ENCODE data around the gene GNA12. TPM values are rescaled to one million over a fixed set of nuclear protein-coding genes. Genes with fewer than 3 reads are reported as not detected.

Gene GNA12
- total and polyA plus RNA-seq, 11 donors, result 10.7 to 56.5 (median 34.9) TPM

DNA sequence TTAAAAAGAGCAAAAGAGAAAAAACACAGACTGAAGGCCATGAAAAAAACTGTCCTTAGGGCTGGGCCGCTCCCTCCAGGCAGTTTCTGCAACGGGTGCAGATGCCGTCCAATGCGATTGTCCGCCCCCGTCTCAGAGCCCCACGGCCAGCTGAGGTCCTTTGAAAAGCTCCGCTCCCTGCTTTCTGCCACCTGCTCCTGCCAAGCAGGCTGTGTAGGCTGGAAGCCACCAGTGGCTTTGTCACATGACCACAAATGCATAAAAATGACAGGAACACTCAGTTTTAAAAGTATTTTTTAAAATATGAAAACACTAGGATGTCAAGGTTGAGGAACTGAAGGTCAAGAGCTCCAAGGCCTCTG lies 84.4 kb downstream of the GNA12 start:
- Histone ChIP-seq H3K4me1 (peaks cover 16 to 79% (median 63%) of the 10 kb centered on the region in 12 donors), H3K27me3 (no peaks in the 10 kb centered on the region), H3K9me3 (peaks cover 0 to 6% (median 0%) of the 10 kb centered on the region in 12 donors), H3K36me3 (peaks cover 0 to 5% (median 0%) of the 10 kb centered on the region in 9 donors), H3K27ac (peak overlapping the region; percentile 40 to 98 (median 88)), H3K4me3 (peak overlapping the region in 1 of 12 donors; percentile 19)
- 28 to 42% (median 36%) methylated on average over 8 of the region's 8 CpGs for WGBS, 4 donors
- DNase-seq (no peak), ATAC-seq (no peak)
- intact Hi-C loops (cut with DNase I), result loop anchor here in 7 of 10 donors (2.0 to 10.0 kb wide), 6 partner anchors 38 to 103 kb away; partner anchors contain the start of gene GNA12 (in 4 of the 7)
- TF ChIP-seq POLR2A (IDR thresholded peaks at IDR 0.05), result no peak
- TF ChIP-seq, protein P1, sequence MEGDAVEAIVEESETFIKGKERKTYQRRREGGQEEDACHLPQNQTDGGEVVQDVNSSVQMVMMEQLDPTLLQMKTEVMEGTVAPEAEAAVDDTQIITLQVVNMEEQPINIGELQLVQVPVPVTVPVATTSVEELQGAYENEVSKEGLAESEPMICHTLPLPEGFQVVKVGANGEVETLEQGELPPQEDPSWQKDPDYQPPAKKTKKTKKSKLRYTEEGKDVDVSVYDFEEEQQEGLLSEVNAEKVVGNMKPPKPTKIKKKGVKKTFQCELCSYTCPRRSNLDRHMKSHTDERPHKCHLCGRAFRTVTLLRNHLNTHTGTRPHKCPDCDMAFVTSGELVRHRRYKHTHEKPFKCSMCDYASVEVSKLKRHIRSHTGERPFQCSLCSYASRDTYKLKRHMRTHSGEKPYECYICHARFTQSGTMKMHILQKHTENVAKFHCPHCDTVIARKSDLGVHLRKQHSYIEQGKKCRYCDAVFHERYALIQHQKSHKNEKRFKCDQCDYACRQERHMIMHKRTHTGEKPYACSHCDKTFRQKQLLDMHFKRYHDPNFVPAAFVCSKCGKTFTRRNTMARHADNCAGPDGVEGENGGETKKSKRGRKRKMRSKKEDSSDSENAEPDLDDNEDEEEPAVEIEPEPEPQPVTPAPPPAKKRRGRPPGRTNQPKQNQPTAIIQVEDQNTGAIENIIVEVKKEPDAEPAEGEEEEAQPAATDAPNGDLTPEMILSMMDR (IDR thresholded peaks at IDR 0.05), result no peak

DNA sequence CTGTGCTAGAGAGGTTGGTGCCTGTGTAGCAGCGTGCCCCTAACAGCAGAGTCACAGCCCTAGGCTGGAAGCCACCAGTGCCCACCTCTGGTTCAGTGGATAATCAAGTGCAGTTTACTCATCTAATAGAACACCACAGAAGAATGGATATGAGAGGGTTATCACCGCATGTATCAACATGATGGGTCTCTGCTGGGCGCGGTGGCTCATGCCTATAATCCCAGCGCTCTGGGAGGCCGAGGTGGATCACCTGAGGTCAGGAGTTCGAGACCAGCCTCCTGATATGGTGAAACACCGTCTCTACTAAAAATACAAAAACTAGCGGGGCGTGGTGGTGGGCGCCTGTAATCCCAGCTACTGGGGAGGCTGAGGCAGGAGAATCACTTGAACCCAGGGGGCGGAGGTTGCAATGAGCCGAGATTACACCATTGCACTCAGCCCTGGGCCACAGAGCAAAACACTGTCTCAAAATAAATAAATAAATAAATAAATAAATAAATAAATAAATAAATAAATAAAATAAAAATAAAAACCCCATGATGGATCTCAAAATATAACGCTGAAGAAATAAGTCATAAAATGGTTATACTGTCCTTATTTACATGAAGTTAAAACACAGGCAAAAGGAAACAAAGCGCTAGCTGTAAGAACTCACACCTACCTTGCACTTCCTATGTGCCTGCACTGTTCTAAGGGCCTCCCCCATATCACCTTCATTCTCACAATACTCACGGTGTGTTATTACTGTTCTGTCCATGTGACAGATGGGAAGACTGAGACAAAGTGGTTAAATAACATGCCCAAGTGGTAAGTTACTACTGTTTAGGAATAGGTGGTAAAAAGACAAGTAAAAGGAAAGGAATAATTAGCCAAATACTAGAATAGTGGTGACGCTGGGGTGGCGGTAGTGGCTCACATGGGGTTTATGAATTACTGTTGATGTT lies 85.2 kb downstream of the GNA12 start:
- no peak for ATAC-seq
- intact Hi-C loops (cut with DNase I), result loop anchor here in 1 of 10 donors (10.0 kb wide), 1 partner anchor 66 kb away; no protein-coding TSS in a partner anchor
- no peak overlapping the region for H3K4me3 ChIP-seq
- 95 to 97% (median 96%) methylated on average over 18 of the region's 18 CpGs for WGBS, 4 donors
- peaks cover 16 to 74% (median 61%) of the 10 kb centered on the region in 12 donors for H3K4me1 ChIP-seq
- DNase-seq, result no peak
- no peaks in the 10 kb centered on the region for H3K27me3 ChIP-seq
- TF ChIP-seq POLR2A (IDR thresholded peaks at IDR 0.05), result no peak
- TF ChIP-seq, protein P1 (IDR thresholded peaks at IDR 0.05), result no peak
- peaks cover 0 to 5% (median 0%) of the 10 kb centered on the region in 9 donors for H3K36me3 ChIP-seq
- H3K27ac ChIP-seq, result peak overlapping the region; percentile 40 to 98 (median 88)
- peaks cover 0 to 6% (median 0%) of the 10 kb centered on the region in 12 donors for H3K9me3 ChIP-seq

DNA sequence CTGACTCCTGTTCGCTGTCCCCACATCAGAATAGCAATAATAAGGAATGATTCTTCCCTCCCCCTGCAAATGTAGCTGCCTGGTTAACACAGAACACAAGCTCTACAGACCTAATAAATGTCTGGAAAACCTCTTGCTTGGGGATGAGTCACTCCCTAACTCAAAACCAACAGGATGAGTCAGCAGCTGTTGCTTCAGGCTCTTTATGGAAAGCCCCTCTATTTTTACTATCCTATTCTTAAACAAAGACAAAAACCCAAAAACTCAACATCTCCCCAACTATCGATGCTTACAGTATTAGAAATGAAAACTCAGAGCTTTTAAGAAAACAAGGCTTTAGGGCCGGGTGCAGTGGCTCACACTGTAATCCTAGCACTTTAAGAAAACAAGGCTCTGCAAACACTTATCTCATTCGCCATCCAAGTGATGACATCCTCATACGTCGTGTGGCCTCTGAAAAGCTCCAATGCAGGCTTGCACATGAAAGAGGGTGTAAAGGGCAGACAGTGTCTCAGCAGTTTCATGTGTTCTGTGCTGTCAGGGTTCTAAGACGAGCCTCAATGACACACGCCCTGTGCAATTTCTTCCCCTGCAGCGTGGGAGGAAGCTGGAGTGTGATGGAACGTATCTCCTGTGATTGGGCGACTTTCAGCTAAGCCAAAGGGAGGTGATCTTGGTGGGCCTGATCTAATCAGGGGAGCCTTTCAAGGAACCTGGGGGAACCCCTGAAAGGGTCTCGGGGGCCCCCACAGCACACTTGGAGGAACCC lies 86.0 kb downstream of the GNA12 start:
- Histone ChIP-seq H3K27me3 (no peaks in the 10 kb centered on the region), H3K9me3 (peaks cover 0 to 6% (median 0%) of the 10 kb centered on the region in 12 donors), H3K4me1 (peaks cover 16 to 65% (median 54%) of the 10 kb centered on the region in 12 donors), H3K4me3 (peak overlapping the region in 4 of 12 donors; percentile 1 to 19 (median 13)), H3K27ac (peak overlapping the region; percentile 18 to 98 (median 84)), H3K36me3 (peaks cover 0 to 5% (median 0%) of the 10 kb centered on the region in 9 donors)
- 44 to 56% (median 50%) methylated on average over 12 of the region's 12 CpGs for WGBS, 4 donors
- intact Hi-C loops (cut with DNase I), result loop anchor here in 1 of 10 donors (10.0 kb wide), 1 partner anchor 67 kb away; no protein-coding TSS in a partner anchor
- peak; percentile 13 to 65 (median 42) for ATAC-seq
- peak in 3 of 5 donors; percentile 44 to 52 (median 48) for DNase-seq
- TF ChIP-seq POLR2A (IDR thresholded peaks at IDR 0.05), result no peak
- TF ChIP-seq, protein P1 (IDR thresholded peaks at IDR 0.05), result no peak
